ENCODE data around the gene GFOD1. TPM values are rescaled to one million over a fixed set of nuclear protein-coding genes. Genes with fewer than 3 reads are reported as not detected.
"Not testable (repeated sequence)": the region's sequence is repeated elsewhere in the genome, so short reads cannot be mapped to it uniquely, and the experiment has no call there.

Gene GFOD1
- polyA plus RNA-seq, 1 donor, result 3.0 TPM

DNA sequence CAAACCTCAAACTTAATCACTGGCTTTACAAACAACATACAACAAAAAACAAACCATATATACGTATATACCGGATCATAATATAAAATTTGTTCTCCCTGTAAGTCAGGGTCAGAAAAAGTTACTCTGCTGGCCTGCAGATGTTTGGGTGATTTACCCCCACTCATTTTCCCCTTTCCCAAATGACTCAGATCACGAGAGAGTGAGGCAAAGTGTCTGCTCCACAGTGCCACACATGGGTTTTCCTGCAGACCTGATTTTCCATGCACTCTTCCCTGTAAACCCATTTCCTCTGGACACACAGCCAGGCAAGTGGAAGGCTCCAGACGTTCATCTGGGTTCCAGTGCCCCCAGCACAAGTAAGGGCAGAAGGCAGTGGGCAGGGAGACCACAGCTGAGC lies 23.5 kb downstream of the GFOD1 start:
- DNase-seq (ENCODE audit: low read depth), result no peak

GRCh38 chr6:13463328-13463717 lies 24.1 kb downstream of the GFOD1 start:
- DNase-seq (ENCODE audit: low read depth), result no peak

GRCh38 chr6:13462458-13463327 lies 24.7 kb downstream of the GFOD1 start:
- no peak for DNase-seq (ENCODE audit: low read depth)

- DNase-seq (ENCODE audit: low read depth), result no peak
Measured at GRCh38 chr6:13461805-13462204, 25.6 kb downstream of the GFOD1 start.

DNA sequence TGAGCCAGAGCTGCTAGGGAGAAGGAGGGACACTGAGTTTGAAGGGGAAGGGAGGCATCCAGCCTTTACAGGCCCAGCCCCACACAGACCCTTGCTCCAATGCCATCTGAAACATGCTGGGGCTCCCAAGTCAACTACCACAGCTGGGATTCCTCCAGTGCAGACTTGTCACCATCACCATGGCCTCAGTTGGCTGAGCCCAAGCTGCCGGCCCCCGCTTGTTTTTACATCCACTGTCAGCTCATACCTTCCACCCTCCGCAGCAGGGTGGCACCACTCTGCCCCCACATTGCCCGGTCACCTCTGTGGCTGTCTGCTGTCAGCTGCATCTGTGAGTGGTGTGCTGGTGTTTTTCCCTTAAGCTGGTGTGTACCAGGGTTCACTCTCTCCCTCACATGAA lies 26.1 kb downstream of the GFOD1 start:
- DNase-seq (ENCODE audit: low read depth), result no peak

DNA sequence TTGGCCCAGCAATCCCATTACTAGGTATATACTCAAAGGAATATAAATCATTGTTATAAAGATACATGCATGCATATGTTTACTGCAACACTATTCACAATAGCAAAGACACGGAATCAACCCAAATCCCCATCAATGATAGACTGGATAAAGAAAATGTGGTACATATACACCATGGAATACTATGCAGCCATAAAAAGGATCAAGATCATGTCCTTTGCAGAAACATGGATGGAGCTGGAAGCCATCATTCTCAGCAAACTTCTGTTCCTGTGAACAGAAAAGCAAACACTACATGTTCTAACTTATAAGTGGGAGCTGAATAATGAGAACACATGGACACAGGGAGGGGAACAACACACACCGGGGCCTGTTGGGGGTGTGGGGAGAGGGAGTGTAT lies 27.1 kb downstream of the GFOD1 start:
- not testable (repeated sequence) for DNase-seq (ENCODE audit: low read depth)

DNA sequence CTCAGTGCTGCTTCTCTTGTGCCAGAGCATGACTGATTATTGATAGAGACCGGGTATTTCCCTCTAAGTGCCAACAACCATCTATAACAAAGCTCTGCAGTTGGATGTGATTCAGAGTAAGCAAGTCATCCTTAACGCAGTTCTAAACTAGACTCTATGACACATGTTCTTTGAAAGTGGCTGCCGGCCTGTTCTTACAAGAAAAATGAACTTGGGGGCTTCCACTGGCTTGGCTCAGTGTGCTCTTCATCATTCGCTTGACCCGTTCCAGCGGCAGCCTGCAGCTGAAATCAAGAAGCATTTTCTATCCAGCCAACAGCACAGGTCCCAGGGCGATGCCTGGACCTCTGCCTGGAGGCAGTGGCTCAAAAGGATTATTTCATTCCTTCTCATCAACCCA lies 29.8 kb downstream of the GFOD1 start:
- DNase-seq (ENCODE audit: low read depth), result peak; percentile 39

GRCh38 chr6:13455552-13455966 lies 31.8 kb downstream of the GFOD1 start:
- DNase-seq (ENCODE audit: low read depth), result no peak

GRCh38 chr6:13454286-13455221 lies 32.8 kb downstream of the GFOD1 start:
- no peak for DNase-seq (ENCODE audit: low read depth)

- no peak for DNase-seq (ENCODE audit: low read depth)
Measured at GRCh38 chr6:13453771-13454251, 33.6 kb downstream of the GFOD1 start.

DNA sequence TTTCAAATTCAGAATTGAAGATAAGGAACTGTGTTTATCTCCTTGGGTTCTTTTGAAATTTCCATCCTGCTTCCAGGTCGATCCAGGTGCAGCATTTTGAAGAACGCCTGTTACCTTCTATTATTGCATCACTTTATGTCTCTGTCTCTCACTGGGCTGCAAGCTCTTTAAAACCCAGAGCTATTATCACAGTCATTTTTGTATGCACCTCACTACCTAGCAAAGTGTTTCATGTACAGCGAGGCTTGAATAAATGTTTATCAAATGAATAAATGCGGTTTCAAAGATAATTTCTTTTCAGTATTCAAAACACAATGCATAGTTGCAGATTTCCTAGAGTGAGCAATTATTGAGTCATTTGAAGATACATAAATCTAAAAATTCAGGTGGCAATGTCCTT lies 34.2 kb downstream of the GFOD1 start:
- DNase-seq (ENCODE audit: low read depth), result no peak

DNA sequence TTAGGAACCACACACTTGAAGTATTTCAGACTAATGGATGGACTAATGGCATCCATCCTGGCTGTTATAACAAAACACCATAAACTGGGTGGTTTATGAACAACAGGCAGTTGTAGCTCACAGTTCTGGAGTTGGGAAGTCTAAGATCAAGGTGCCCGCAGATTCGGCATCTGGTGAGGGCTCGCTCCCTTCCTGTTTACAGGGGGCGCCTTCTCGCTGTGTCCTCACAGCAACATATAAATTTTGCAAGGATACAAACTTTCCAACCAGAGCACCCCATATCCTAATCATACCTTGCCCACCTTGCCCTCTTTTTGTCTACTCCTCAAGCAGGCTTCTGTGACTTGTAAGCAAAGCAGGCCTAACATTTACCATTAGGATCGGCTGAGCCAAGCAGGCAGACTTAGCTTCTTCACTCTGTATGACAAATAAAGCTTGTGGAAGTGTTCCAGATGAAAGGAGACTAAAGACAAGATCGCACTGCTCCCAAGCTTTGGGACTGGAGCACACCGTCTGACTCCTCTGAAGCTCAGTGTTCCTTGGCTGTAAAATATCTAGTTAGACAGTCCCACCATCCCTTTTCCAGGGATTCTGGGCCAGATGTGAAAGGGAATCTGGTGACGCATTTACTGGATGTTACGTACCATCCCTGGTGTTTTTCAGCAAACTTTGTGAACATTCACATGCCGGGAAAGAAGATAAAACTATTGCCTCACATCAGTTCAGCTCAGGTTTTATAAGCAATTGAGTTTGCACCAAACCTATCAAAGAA lies 34.9 kb downstream of the GFOD1 start:
- DNase-seq (ENCODE audit: low read depth), result no peak

GRCh38 chr6:13451181-13451895 lies 36.1 kb downstream of the GFOD1 start:
- no peak for DNase-seq (ENCODE audit: low read depth)

- DNase-seq (ENCODE audit: low read depth), result no peak
Measured at GRCh38 chr6:13450628-13451027, 36.8 kb downstream of the GFOD1 start.

GRCh38 chr6:13447949-13448724 lies 39.3 kb downstream of the GFOD1 start:
- no peak for DNase-seq (ENCODE audit: low read depth)

GRCh38 chr6:13446381-13446780 lies 41.0 kb downstream of the GFOD1 start:
- no peak for DNase-seq (ENCODE audit: low read depth)

- no peak for DNase-seq (ENCODE audit: low read depth)
Measured at GRCh38 chr6:13445744-13446115, 41.7 kb downstream of the GFOD1 start.

- no peak for DNase-seq (ENCODE audit: low read depth)
Measured at GRCh38 chr6:13445005-13445743, 42.2 kb downstream of the GFOD1 start.

GRCh38 chr6:13444604-13445003 lies 42.8 kb downstream of the GFOD1 start:
- no peak for DNase-seq (ENCODE audit: low read depth)

GRCh38 chr6:13443978-13444377 lies 43.4 kb downstream of the GFOD1 start:
- not testable (repeated sequence) for DNase-seq (ENCODE audit: low read depth)

Measured in forelimb muscle (tissue), 1 donor.